Muscle layer of duodenum (tissue), 2 donors: ENCODE data around the gene SORCS2.

Experiments
- H3K27ac ChIP-seq: one replicate; pipeline ENCODE4 v1.7.0; 2013; ENCODE audit warnings: mild to moderate bottlenecking, low read length
- H3K27me3 ChIP-seq: one replicate; pipeline ENCODE4 v1.7.0; 2013; ENCODE audit warnings: low read depth, mild to moderate bottlenecking, control low read depth, low read length
- H3K36me3 ChIP-seq, 2 donors: one replicate each; pipeline ENCODE4 v1.7.0; 2013; ENCODE audit warnings: low read length in 2 of 2, control low read depth in 1 of 2, mild to moderate bottlenecking in 1 of 2; ENCODE audit not compliant: insufficient read depth in 2 of 2, control insufficient read depth in 1 of 2
- H3K4me1 ChIP-seq, 2 donors: one replicate each; pipeline ENCODE4 v1.7.0; 2013; ENCODE audit warnings: low read length in 2 of 2, mild to moderate bottlenecking in 2 of 2, control low read depth in 1 of 2, moderate library complexity in 1 of 2; ENCODE audit not compliant: insufficient read depth in 2 of 2, control insufficient read depth in 1 of 2
- H3K4me3 ChIP-seq, 2 donors: one replicate each; pipeline ENCODE4 v1.7.0; 2013; ENCODE audit warnings: low read length in 2 of 2, low read depth in 1 of 2, mild to moderate bottlenecking in 1 of 2
- H3K9me3 ChIP-seq, 2 donors: one replicate each; pipeline ENCODE4 v1.7.0; 2013; ENCODE audit warnings: low read length in 2 of 2, control low read depth in 1 of 2, mild to moderate bottlenecking in 1 of 2; ENCODE audit not compliant: control insufficient read depth in 1 of 2
- donor health status: healthy.

SORCS2 gene

DNA sequence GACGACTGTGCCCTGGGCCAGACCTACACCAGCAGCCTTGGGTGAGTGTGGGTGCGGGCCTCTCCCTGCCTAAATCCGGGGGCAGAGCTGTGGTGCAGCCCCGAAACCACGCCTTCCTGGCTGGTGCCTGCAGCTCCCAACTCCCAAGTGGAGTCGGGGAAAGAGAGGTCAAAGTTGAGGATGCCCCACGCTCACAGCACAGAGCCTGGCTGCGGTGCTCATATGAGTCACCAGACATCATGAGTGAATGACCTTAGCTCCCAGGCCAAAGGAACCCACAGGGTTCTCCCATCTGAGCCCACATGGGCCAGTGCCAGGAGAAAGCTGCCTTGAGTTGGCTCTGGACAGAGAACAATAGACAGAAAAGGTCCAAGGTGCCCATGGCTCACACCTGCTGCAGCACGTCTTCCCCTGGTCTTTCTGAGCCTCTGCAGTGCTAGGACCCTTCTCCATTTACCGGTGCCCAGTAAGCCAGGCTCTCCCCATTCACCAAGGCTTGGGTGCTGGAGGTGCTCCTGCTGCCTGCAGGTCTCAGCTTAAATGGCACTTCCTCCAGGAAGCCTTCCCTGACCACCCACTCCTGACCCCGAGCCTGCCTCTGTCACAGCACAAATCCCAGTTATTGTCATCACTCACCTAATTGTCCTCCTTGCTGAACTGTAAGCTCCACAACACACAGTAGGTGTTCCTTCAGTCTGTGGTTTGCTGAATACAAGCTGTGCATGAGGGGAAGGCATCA is 523.1 kb downstream of the SORCS2 start:
- Histone ChIP-seq H3K27ac (no peak overlapping the region), H3K4me3 (no peak overlapping the region), H3K4me1 (peaks cover 0 to 6% of the 10 kb centered on the region in 2 donors), H3K27me3 (peaks cover 4% of the 10 kb centered on the region), H3K36me3 (peaks cover 0 to 5% of the 10 kb centered on the region in 2 donors), H3K9me3 (peaks cover 0 to 4% of the 10 kb centered on the region in 2 donors)

DNA sequence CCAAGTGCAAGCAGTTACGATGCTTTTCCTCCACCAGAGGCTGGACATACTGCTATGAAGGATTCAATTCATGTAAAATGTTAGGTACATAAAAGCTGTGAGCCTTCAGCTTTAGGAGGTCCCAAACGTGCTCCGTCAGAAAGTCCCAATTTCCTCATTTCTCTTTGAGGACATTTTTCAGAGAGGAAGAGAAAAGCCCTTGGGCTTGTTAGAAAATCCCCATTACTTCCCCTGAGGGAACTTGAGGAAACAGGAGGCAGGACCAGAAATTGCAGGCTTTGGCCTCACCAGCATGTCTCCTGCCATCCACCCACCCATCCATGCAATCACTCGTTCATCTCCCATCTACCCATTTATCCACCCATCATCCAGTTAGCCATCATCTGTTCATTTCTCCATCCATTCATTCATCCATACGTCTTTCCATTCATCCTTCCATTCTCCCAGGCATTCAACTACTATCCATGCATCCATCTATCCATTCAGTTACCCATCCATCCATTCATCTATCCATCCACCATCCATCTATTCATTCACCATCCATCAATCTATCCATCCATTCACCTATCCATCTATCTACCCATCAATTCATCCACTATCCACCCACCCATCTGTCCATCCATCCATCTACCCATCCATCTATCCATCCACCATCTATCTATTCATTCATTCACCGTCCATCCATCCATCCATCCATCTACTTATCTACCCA is 523.8 kb downstream of the SORCS2 start:
- Histone ChIP-seq H3K36me3 (peaks cover 0 to 5% of the 10 kb centered on the region in 2 donors), H3K4me1 (peaks cover 0 to 6% of the 10 kb centered on the region in 2 donors), H3K9me3 (peaks cover 0 to 4% of the 10 kb centered on the region in 2 donors), H3K4me3 (no peak overlapping the region), H3K27me3 (peaks cover 4% of the 10 kb centered on the region), H3K27ac (no peak overlapping the region)

DNA sequence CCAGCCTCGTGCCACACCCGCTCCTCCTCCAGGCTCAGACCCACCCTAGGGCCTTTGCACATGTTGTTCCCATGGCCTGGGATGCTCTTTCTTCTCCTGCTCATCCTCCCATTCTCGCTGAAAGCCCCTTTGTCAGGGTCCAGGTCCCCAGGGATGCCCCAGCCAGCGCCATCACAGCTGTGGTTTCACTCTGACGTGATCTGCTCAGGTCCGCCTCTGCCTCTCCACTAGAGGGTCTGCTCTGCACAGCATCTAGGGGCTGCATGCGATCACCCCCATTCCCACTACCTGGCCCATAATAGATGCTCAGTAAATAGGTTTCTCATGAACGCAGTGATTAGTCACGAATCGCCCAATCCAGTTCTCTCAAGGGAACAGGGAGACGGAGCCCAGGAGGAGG is 524.8 kb downstream of the SORCS2 start:
- Histone ChIP-seq H3K4me3 (no peak overlapping the region), H3K9me3 (peaks cover 0 to 4% of the 10 kb centered on the region in 2 donors), H3K36me3 (peaks cover 0 to 5% of the 10 kb centered on the region in 2 donors), H3K4me1 (peaks cover 0 to 6% of the 10 kb centered on the region in 2 donors), H3K27ac (no peak overlapping the region), H3K27me3 (peaks cover 4% of the 10 kb centered on the region)

DNA sequence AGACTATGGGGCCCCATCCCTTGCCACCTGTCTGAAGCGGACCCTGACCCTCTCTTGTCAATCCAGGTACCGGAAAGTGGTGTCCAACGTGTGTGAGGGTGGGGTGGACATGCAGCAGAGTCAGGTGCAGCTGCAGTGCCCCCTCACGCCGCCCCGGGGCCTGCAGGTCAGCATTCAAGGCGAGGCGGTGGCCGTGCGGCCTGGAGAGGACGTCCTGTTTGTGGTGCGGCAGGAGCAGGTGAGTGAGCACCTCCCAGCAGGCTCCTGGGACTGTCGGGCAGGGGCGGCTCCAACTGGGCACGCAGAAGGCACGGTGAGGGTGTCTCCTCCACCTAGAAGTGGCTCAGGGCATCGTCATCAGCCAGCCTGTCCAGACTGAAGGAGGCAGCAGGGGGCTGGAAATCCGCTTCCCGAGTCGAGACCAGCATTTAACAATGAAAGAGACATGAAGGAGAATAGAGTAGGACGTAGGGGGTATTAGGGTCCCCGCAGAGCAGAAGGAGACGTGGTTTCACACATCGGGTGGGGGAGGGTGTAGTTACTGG is 525.7 kb downstream of the SORCS2 start:
- H3K27ac ChIP-seq, result no peak overlapping the region
- peaks cover 0 to 6% of the 10 kb centered on the region in 2 donors for H3K4me1 ChIP-seq
- H3K36me3 ChIP-seq, result peaks cover 0 to 5% of the 10 kb centered on the region in 2 donors
- H3K27me3 ChIP-seq, result peaks cover 4% of the 10 kb centered on the region
- H3K9me3 ChIP-seq, result peaks cover 0 to 4% of the 10 kb centered on the region in 2 donors
- H3K4me3 ChIP-seq, result no peak overlapping the region

DNA sequence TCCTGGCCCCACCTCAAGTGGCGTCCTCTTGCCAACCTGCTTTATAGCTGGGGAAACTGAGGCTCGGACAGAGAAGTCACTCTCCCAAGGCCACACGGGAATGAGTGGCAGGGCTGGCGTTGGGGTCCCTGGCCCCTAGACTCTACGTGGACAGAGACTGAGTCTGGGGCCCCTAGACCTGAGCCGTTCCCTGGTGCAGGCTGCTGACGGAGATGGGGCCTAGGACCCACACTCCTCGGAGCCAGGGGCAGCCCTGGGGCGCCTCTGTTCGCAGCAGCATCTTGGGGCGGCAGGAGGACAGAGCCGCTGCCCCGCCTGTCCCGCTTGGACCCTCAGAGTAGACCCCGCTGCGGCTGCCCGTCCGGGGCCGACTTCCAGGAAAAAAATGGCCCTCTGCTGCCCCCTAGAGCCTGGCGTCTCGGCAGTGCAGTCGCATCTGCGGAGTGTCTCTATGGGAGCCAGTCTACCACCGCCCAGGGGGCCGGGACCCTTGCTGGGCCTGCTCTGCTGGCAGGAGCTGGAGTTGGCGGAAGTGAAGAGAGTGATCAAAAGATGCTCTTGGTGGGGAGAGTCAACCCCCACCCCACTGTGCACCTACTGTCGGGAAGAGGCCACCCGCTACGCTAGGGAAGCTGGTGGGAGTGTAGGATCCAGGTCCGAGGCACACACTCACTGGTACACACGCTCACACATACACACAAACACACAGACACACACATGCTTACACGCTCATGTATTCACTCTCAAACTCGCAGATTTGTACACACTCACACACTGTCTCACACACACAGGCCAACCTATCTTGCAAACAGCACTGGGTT is 527.2 kb downstream of the SORCS2 start:
- Histone ChIP-seq H3K4me3 (no peak overlapping the region), H3K4me1 (peaks cover 0 to 6% of the 10 kb centered on the region in 2 donors), H3K27ac (no peak overlapping the region), H3K36me3 (no peaks in the 10 kb centered on the region), H3K9me3 (no peaks in the 10 kb centered on the region), H3K27me3 (peaks cover 4% of the 10 kb centered on the region)

DNA sequence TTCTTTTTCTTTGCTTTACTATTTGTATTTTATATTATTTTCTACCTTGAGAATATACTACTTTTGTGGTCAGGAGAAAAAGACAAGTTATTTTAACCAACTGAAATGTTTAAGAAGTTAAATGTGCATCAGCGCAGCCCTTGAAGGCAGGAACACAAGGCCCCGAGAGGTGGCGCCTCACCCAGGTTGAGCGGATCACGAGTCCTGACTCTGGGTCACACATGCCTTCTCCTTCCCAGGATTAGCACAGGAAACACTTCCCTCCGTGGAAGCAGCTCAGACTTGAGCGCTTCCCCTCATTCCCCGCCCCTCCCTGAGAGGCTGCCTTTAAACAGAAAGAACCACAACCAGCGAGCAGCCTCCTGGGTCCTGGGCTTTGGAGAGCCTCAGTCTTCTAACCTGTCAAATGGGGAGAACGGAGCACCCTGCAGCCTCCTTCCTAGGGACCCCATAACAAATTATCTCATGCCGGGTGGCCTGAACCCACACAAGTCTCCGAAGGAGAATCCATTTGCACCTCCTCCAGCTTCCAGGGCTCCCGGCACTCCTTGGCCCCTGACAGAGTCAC is 529.7 kb downstream of the SORCS2 start:
- no peak overlapping the region for H3K27ac ChIP-seq
- no peaks in the 10 kb centered on the region for H3K9me3 ChIP-seq
- H3K4me3 ChIP-seq, result no peak overlapping the region
- H3K27me3 ChIP-seq, result peaks cover 4% of the 10 kb centered on the region
- peaks cover 0 to 6% of the 10 kb centered on the region in 2 donors for H3K4me1 ChIP-seq
- peaks cover 0 to 4% of the 10 kb centered on the region in 2 donors for H3K36me3 ChIP-seq

DNA sequence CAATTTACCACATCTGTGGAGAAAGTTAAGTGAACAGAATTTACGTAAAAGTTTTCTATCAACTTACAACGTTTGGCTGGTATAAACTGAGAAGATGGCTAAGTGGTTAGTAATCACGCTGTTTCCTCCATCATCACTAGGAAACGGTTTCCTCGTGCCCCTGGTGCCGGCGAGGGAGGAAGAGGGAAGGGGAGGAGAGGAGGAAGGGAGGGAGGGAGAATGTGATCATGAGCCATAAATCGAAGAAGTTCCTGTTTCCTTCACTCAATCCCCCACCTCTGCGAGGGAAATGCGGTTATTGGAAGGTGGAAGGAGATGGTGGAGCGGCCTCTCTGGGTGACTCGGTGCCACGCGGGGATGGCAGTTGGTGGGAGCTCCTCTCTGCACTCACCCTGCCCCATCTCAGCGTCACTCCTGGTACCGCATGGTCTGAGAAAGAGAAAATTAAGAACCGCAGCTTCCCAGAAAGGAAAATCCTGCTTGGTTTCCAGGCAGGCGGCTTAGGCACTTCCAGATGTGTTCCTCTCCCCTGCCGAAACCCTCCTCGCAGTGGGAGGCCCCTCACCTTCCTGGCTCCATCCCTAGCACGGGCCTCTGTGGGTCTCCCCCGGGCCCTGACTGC is 530.5 kb downstream of the SORCS2 start:
- Histone ChIP-seq H3K4me3 (no peak overlapping the region), H3K4me1 (peaks cover 0 to 6% of the 10 kb centered on the region in 2 donors), H3K36me3 (peaks cover 0 to 4% of the 10 kb centered on the region in 2 donors), H3K27ac (no peak overlapping the region), H3K27me3 (peaks cover 4% of the 10 kb centered on the region), H3K9me3 (no peaks in the 10 kb centered on the region)

DNA sequence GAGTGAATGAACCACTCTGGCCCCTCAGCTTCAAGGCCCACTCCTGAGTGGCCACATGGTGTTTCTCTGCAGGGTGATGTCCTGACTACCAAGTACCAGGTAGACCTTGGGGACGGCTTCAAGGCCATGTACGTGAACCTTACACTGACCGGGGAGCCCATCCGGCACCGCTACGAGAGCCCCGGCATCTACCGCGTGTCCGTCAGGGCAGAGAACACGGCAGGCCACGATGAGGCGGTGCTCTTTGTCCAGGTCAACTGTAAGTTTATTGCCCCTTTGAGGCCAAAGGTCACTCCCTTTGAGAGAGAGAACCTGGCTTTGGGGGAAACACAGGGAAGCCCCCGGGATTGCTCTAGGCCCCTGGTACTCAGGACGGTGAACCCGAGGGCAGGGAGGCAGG is 531.3 kb downstream of the SORCS2 start:
- Histone ChIP-seq H3K36me3 (peaks cover 0 to 4% of the 10 kb centered on the region in 2 donors), H3K4me1 (peaks cover 0 to 6% of the 10 kb centered on the region in 2 donors), H3K4me3 (no peak overlapping the region), H3K27me3 (peaks cover 4% of the 10 kb centered on the region), H3K27ac (no peak overlapping the region), H3K9me3 (no peaks in the 10 kb centered on the region)

DNA sequence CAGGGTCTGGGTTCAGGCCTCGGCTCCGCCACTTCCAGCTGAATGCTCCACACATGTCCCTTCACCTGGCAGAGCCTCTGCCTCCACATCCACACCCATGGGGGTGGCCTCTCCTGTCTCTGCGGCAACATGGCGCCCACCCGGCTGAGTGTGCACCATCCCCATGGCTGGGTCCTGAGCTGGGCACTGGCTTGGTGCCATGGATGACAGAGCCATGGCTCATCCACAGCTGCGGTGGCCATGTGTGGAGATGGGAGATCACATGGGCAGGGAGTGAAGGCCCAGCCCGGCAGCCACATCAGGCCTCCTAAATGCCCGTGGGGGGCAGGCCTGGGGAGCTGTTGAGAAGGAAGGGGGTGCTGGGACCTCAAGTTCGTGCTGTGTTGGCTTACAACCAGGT is 533.6 kb downstream of the SORCS2 start:
- no peaks in the 10 kb centered on the region for H3K9me3 ChIP-seq
- H3K4me1 ChIP-seq, result no peaks in the 10 kb centered on the region
- H3K36me3 ChIP-seq, result peaks cover 0 to 4% of the 10 kb centered on the region in 2 donors
- H3K27ac ChIP-seq, result no peak overlapping the region
- no peak overlapping the region for H3K4me3 ChIP-seq
- no peaks in the 10 kb centered on the region for H3K27me3 ChIP-seq

DNA sequence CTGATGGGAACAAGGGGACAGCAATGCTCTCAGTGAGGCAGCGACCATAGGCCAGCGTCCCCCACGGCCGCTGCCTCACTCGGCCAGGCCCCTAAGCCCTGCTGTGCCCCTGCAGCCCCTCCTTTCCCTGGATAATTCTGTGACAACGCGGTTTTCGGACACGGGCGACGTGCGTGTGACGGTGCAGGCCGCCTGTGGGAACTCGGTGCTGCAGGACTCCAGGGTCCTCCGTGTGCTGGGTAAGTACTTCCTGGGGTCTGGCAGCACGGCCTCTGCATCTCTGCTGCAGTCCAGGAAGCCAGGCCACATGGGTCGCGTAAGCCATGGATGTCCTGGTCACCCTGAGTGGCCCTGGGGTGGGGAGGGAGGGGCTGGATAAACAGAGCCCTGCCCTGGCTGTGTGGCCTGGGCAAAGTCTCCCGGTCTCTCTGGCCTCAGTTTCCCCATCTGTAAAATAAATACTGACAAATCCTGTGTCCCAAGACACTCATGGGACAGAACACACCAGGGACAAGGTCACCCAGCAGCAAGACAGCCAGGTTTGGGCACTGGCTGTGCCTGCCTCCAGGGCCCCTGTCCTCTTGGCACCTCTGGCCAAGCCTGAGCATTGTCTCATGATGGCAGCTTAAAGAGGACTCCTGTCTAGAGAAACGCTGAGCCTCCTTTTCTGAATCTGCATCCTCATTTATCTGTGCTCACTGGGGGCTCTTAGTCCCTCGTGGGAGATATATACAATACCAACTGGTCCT is 534.5 kb downstream of the SORCS2 start:
- peaks cover 0 to 4% of the 10 kb centered on the region in 2 donors for H3K36me3 ChIP-seq
- no peaks in the 10 kb centered on the region for H3K27me3 ChIP-seq
- H3K9me3 ChIP-seq, result no peaks in the 10 kb centered on the region
- H3K27ac ChIP-seq, result no peak overlapping the region
- H3K4me1 ChIP-seq, result no peaks in the 10 kb centered on the region
- H3K4me3 ChIP-seq, result no peak overlapping the region
